ENCODE results near the gene GPR63. TPM values are rescaled to one million over a fixed set of nuclear protein-coding genes. Genes with fewer than 3 reads are reported as not detected.

Gene GPR63
- total and polyA plus RNA-seq, 4 donors: 0.14 to 2.0 (median 0.37) TPM

- ATAC-seq (ENCODE audit: insufficient read depth, low FRiP score) (no peak), DNase-seq (no peak)
- no peak overlapping the region for H3K9ac ChIP-seq (ENCODE audit: insufficient read depth in 1 of 2, low read length in 2 of 2)
- H3K36me3 ChIP-seq (ENCODE audit: control insufficient read depth in 4 of 4, insufficient read depth in 4 of 4, low read length in 4 of 4): no peaks in the 10 kb centered on the region
- no peak overlapping the region for H3K4me3 ChIP-seq
- no peaks in the 10 kb centered on the region for H3K9me3 ChIP-seq (ENCODE audit: control insufficient read depth in 4 of 4, insufficient read depth in 3 of 4, low read length in 3 of 4)
- H3K4me1 ChIP-seq (ENCODE audit: control insufficient read depth in 5 of 5, insufficient read depth in 5 of 5, low read length in 5 of 5): peaks cover 0 to 9% (median 0%) of the 10 kb centered on the region in 5 donors
- WGBS, 2 donors: 91 to 93% methylated on average over 4 of the region's 4 CpGs
- TF ChIP-seq CTCF (IDR thresholded peaks at IDR 0.05; ENCODE audit: control extremely low read depth, extremely low read depth): no peak
- no peak overlapping the region for H3K27ac ChIP-seq (ENCODE audit: low read depth in 1 of 2, low read length in 1 of 2)
- H3K27me3 ChIP-seq (ENCODE audit: control insufficient read depth in 3 of 3, insufficient read depth in 3 of 3, low read length in 2 of 3): no peaks in the 10 kb centered on the region
These were observed 16.2 kb downstream of the GPR63 start for GRCh38 chr6:96821034-96821433.

GRCh38 chr6:96816301-96816817 is 20.9 kb downstream of the GPR63 start:
- no peak for ATAC-seq (ENCODE audit: insufficient read depth, low FRiP score)
- DNase-seq: peak; percentile 30 to 55 (median 55)
- 34 to 61% methylated on average over 5 of the region's 5 CpGs for WGBS, 2 donors
- no peak for TF ChIP-seq CTCF (IDR thresholded peaks at IDR 0.05; ENCODE audit: control extremely low read depth, extremely low read depth)
- no peaks in the 10 kb centered on the region for H3K9me3 ChIP-seq (ENCODE audit: control insufficient read depth in 4 of 4, insufficient read depth in 3 of 4, low read length in 3 of 4)
- no peak overlapping the region for H3K4me3 ChIP-seq
- H3K27ac ChIP-seq (ENCODE audit: low read depth in 1 of 2, low read length in 1 of 2): no peak overlapping the region
- peak overlapping the region; percentile 19 to 46 for H3K9ac ChIP-seq (ENCODE audit: insufficient read depth in 1 of 2, low read length in 2 of 2)
- H3K36me3 ChIP-seq (ENCODE audit: control insufficient read depth in 4 of 4, insufficient read depth in 4 of 4, low read length in 4 of 4): no peaks in the 10 kb centered on the region
- H3K4me1 ChIP-seq (ENCODE audit: control insufficient read depth in 5 of 5, insufficient read depth in 5 of 5, low read length in 5 of 5): peaks cover 0 to 10% (median 0%) of the 10 kb centered on the region in 5 donors
- no peaks in the 10 kb centered on the region for H3K27me3 ChIP-seq (ENCODE audit: control insufficient read depth in 3 of 3, insufficient read depth in 3 of 3, low read length in 2 of 3)

- no peak for TF ChIP-seq CTCF (IDR thresholded peaks at IDR 0.05; ENCODE audit: control extremely low read depth, extremely low read depth)
- ATAC-seq (ENCODE audit: insufficient read depth, low FRiP score) (no peak), DNase-seq (no peak)
- H3K27me3 ChIP-seq (ENCODE audit: control insufficient read depth in 3 of 3, insufficient read depth in 3 of 3, low read length in 2 of 3): no peaks in the 10 kb centered on the region
- H3K36me3 ChIP-seq (ENCODE audit: control insufficient read depth in 4 of 4, insufficient read depth in 4 of 4, low read length in 4 of 4): no peaks in the 10 kb centered on the region
- H3K4me1 ChIP-seq (ENCODE audit: control insufficient read depth in 5 of 5, insufficient read depth in 5 of 5, low read length in 5 of 5): peaks cover 0 to 10% (median 0%) of the 10 kb centered on the region in 5 donors
- H3K4me3 ChIP-seq: no peak overlapping the region
- H3K27ac ChIP-seq (ENCODE audit: low read depth in 1 of 2, low read length in 1 of 2): no peak overlapping the region
- no peaks in the 10 kb centered on the region for H3K9me3 ChIP-seq (ENCODE audit: control insufficient read depth in 4 of 4, insufficient read depth in 3 of 4, low read length in 3 of 4)
- H3K9ac ChIP-seq (ENCODE audit: insufficient read depth in 1 of 2, low read length in 2 of 2): no peak overlapping the region
- 67 to 91% methylated on average over 1 of the region's 1 CpG for WGBS, 2 donors
These were observed 22.7 kb downstream of the GPR63 start for GRCh38 chr6:96814625-96815024.

All from lung (tissue), 12 donors.